HG03064 (cell line): ENCODE data around the gene SEPTIN2.
"Not testable (repeated sequence)": the region's sequence is repeated elsewhere in the genome, so short reads cannot be mapped to it uniquely, and the experiment has no call there.

Experiments used
- ATAC-seq: cut with Tn5 transposase; IDR thresholded peaks from one replicate; pipeline ENCODE4 v1.9.1; 2021; ENCODE audit warnings: low read depth; ENCODE audit not compliant: unreplicated experiment

Gene SEPTIN2

GRCh38 chr2:241315879-241316631, at the start of gene SEPTIN2:
TSS of gene SEPTIN2 (plus strand) at chr2:241315925. CDS start at chr2:241324233, 8,308 bp downstream.
- ATAC-seq, result peak; percentile 30

DNA sequence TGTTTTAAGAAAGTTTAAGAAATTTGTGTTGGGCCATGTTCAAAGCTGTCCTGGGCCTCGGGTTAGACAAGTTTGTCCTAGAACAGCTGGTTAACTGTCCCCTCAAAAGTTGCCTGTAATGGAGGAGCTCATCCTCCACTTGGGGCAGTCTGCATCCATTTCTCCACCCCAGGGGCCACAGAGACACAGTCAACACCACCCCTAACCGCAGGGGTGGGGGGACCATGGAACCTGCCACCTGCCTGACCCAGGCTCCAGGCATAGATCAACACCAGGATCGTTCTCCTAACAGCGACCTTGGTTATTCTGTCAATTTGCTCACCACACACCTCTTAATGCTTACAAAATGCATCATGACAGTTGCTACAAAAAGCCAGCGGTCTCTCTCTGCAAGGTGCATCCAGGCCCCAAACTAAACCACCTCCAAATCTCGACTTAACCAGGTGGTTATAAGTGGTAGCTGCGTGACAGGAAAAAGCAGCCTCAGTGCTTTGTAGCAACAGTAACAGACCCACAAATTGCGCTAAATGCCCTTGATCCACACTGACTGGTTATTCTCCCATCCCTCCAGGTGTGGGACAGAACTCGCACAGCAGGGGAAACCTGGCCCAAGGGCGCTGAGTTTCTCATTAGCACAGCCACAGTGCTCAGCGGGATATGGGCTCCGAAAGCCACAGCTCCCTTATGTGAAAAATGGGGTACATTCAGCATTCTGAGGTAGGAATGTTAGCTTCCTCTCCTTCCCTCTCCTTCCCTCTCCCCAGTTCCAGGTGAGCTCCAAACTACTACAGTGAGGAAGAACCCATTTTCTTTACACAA, 48.3 kb upstream of the SEPTIN2 start:
- no peak for ATAC-seq

DNA sequence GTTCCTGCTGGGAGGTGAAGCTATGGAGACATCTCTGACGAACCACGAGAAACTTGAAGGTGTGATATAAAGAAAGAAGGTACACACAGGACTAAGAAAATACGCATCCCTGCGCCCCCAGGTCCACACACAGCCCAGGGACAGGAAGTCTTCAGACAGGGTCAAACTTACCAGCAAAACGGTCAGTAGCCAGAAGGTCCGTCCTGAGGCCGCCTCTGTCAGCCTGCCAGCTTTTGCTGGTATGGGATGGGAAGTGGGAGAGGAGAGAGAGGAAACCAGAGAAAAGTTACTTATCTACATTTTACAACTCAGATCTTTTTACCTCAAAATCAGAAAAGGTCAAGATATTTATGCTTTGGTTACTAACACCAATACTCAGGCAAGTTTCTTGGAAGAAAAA, 47.4 kb upstream of the SEPTIN2 start:
- no peak for ATAC-seq

DNA sequence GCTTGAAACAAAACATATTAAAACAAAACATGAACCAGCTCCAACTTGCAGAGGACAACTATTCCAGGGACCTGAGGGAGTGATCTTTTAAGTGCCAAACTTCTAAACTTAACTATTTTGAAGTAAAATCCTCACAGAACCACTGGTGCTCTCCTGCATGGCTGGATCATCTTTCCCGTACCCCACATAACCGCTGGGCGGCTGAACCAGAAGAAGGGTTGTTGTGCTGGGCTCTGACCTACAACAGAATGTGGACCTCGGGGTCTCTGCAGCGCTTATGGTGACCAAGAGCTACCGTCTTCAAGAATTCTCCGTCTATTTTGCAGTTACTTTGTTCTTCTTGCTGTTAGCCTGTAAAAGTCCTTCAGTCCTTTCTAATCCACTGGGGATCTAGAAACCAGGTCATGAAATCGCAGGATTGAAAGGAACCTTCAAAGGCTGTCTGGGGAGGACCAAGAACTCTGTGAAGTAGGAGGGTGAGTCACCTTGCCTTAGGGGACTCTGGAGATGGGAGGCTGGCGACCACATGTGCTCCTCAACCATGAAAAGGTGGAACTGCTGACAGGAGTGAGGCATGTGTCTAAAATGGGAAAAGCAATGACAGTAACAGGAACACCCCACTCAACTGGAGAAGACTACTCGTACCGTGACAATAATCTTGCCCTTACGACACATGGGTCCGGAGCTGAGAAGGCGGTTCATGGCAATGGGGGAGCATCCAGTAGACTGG, 46.8 kb upstream of the SEPTIN2 start:
- ATAC-seq, result no peak

- ATAC-seq, result no peak
Measured at GRCh38 chr2:241269707-241270520, 45.8 kb upstream of the SEPTIN2 start.

DNA sequence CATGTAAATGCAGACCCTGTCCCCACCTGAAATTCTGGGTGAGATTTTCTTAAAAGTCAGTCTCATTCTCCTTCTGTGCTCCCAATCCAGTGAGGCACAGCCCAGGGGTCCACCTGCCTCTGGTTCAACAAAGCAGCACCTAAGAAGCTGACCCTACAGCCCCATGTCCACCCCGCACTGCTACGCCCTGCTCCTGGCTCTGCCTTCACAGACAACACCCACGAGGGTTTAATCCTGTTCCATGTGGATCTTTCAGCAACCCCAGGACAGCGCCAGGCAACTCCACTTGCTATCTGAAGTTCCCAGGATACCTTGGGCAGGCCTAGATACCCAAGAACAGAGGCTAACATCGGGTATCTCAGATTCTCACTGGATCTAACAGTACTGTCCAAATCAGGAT, 45.2 kb upstream of the SEPTIN2 start:
- no peak for ATAC-seq

GRCh38 chr2:241271706-241272302, 43.9 kb upstream of the SEPTIN2 start:
- ATAC-seq, result no peak

- ATAC-seq, result no peak
Measured at GRCh38 chr2:241272303-241273209, 43.2 kb upstream of the SEPTIN2 start.

- ATAC-seq, result no peak
Measured at GRCh38 chr2:241273210-241274020, 42.3 kb upstream of the SEPTIN2 start.

- ATAC-seq, result no peak
Measured at GRCh38 chr2:241274127-241274526, 41.6 kb upstream of the SEPTIN2 start.

- no peak for ATAC-seq
Measured at GRCh38 chr2:241275504-241275903, 40.2 kb upstream of the SEPTIN2 start.

- ATAC-seq, result no peak
Measured at GRCh38 chr2:241275910-241276309, 39.8 kb upstream of the SEPTIN2 start.

DNA sequence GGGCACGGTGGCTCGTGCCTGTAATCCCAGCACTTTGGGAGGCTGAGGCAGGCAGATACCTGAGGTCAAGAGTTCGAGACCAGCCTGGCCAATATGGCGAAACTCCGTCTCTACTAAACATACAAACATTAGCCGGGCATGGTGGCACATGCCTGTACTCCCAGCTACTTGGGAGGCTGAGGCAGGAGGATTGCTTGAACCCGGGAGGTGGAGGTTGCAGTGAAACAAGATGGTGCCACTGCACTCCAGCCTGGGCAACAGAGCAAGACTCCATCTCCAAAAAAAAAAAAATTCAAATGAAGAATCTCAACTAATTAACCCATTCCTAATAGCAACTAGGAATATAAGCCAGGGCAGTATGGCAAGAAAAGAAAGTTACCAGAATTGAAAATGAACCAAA, 37.4 kb upstream of the SEPTIN2 start:
- ATAC-seq, result not testable (repeated sequence)

DNA sequence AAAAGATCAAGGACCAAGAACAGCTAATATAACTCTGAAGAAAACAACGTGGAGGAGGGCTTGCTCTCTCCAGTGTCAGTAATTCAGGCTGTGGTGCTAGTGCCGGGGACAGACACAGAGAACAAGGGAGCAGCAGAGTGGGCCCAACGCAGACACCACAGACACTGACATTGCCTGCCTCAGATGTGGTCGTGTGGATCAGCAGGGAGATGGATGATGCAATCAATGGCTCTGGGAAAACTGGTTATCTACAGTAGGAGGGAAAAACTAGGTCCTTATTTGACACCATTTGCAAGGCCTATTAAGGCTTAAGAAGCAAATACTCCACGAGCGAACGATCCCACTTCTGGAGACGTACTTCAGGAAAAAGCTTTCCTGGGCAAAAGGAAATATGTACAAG, 36.3 kb upstream of the SEPTIN2 start:
- ATAC-seq, result no peak

- ATAC-seq, result no peak
Measured at GRCh38 chr2:241279828-241280227, 35.9 kb upstream of the SEPTIN2 start.

- ATAC-seq, result no peak
Measured at GRCh38 chr2:241280291-241280690, 35.4 kb upstream of the SEPTIN2 start.

DNA sequence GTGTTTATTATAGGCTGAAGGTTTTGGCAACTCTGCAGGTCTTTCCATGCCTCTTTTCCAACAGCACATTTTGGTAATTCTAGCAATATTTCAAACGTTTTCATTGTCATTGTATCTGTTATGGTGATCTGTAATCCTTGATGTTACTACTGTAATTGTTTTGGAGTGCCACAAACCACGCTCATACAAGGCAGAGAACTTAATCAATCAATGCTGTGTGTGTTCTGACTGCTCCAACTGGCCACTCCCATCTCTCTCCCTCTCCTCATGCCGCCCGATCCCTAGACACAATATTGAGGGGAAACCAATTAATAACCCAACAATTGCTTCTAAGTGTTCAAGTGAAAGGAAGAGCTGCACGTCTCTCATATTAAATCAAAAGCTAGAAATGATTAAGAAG, 33.2 kb upstream of the SEPTIN2 start:
- ATAC-seq, result no peak

GRCh38 chr2:241285596-241285995, 30.1 kb upstream of the SEPTIN2 start:
- no peak for ATAC-seq
